PC-3 (cell line): Measurements from ENCODE around the gene OR51M1. TPM values are rescaled to one million over a fixed set of nuclear protein-coding genes. Genes with fewer than 3 reads are reported as not detected.
"Not testable (repeated sequence)": the region's sequence is repeated elsewhere in the genome, so short reads cannot be mapped to it uniquely, and the experiment has no call there.

Experiments used
- ATAC-seq: fragments of 200-7000 bp; cut with Tn5 transposase; 2 replicates; pipeline ENCODE4 v1.9.1; 2020; ENCODE audit warnings: mild to moderate bottlenecking, moderate library complexity
- BruUV-seq: library from RNA; stranded (reverse); fragments of 400-500 nt; replicated peaks from 2 replicates; lab custom pipeline; 2021; lab: Mats Ljungman, UMichigan
- CTCF ChIA-PET: fragments of 300-600 bp; sonication (Branson Sonifier 250); formaldehyde crosslinking; loops from one replicate; lab custom pipeline; 2022; ENCODE audit warnings: antibody characterized with exemption; lab: Charles Lee
- POLR2A ChIA-PET: fragments of 300-600 bp; sonication (Branson Sonifier 250); formaldehyde crosslinking; loops from one replicate; lab custom pipeline; 2022; ENCODE audit warnings: antibody characterized with exemption; ENCODE audit not compliant: unreplicated experiment; lab: Charles Lee
- DNase-seq: peaks from one replicate; pipeline ENCODE4 v3.0.0-alpha.2; 2015
- H2AFZ ChIP-seq: fragments of 300-600 bp; sonication (generic); 2 replicates; pipeline ENCODE4 v1.6.0; 2016; ENCODE audit warnings: antibody characterized with exemption, low read length
- H3F3A ChIP-seq: fragments of 300-600 bp; sonication (generic); one replicate; pipeline ENCODE4 v1.6.0; 2017; ENCODE audit warnings: antibody characterized with exemption, low read length, control low read depth, mild to moderate bottlenecking; ENCODE audit not compliant: unreplicated experiment
- H3K27ac ChIP-seq: fragments of 300-600 bp; sonication (generic); 2 replicates; pipeline ENCODE4 v1.5.1; 2016; ENCODE audit warnings: mild to moderate bottlenecking, low read length
- H3K27me3 ChIP-seq: fragments of 300-600 bp; sonication (generic); 2 replicates; pipeline ENCODE4 v1.6.1; 2016; ENCODE audit warnings: low read length, mixed read lengths
- H3K36me3 ChIP-seq: fragments of 300-600 bp; sonication (generic); 2 replicates; pipeline ENCODE4 v1.6.1; 2016; ENCODE audit warnings: low read depth, mixed run types, low read length, mixed read lengths
- H3K4me1 ChIP-seq: fragments of 300-600 bp; sonication (generic); 2 replicates; pipeline ENCODE4 v1.5.1; 2016; ENCODE audit warnings: low read length; ENCODE audit not compliant: insufficient read depth
- H3K4me2 ChIP-seq: fragments of 300-600 bp; sonication (generic); 2 replicates; pipeline ENCODE4 v1.6.0; 2016; ENCODE audit warnings: low read length
- H3K4me3 ChIP-seq: fragments of 300-600 bp; sonication (generic); 2 replicates; pipeline ENCODE4 v1.5.1; 2016; ENCODE audit warnings: mild to moderate bottlenecking, low read length, mixed read lengths
- H3K79me2 ChIP-seq: fragments of 300-600 bp; sonication (generic); 2 replicates; pipeline ENCODE4 v1.6.1; 2017; ENCODE audit warnings: low read length, mixed read lengths
- H3K9ac ChIP-seq: fragments of 300-600 bp; sonication (generic); 2 replicates; pipeline ENCODE4 v1.6.0; 2016; ENCODE audit warnings: mild to moderate bottlenecking, low read length
- H3K9me2 ChIP-seq: fragments of 300-600 bp; sonication (generic); replicated peaks from 2 replicates; pipeline ENCODE4 v1.6.1; 2016; ENCODE audit warnings: mixed run types, low read length, mixed read lengths
- H3K9me3 ChIP-seq: fragments of 300-600 bp; sonication (generic); 2 replicates; pipeline ENCODE4 v1.6.1; 2016; ENCODE audit warnings: low read length, mixed read lengths
- H4K20me1 ChIP-seq: fragments of 300-600 bp; sonication (generic); 2 replicates; pipeline ENCODE4 v1.6.1; 2016; ENCODE audit warnings: low read length, mixed read lengths
- CTCF ChIP-seq: fragments of 300-600 bp; sonication (generic); conservative IDR thresholded peaks from 2 replicates; pipeline ENCODE4 v1.5.1; 2017; ENCODE audit warnings: antibody characterized with exemption, low read depth, mild to moderate bottlenecking, low read length
- EZH2 ChIP-seq: fragments of 300-600 bp; sonication (generic); IDR thresholded peaks from one replicate; pipeline ENCODE4 v1.6.1; 2017; ENCODE audit warnings: antibody characterized with exemption, mild to moderate bottlenecking, low read length; ENCODE audit not compliant: unreplicated experiment
- EZH2phosphoT487 ChIP-seq: fragments of 300-600 bp; sonication (generic); IDR thresholded peaks from 2 replicates; pipeline ENCODE4 v1.6.1; 2018; ENCODE audit warnings: mild to moderate bottlenecking, antibody characterized with exemption, low read length, borderline replicate concordance
- intact Hi-C: fragments of 100-400 bp; cut with micrococcal nuclease; formaldehyde crosslinking; loops from 2 replicates; pipeline ENCODE4 v1.9.0; 2023
- total RNA-seq: library from RNA; depleted of rRNA; stranded (reverse); fragments of >200 nt; gene quantifications from 2 replicates; pipeline ENCODE4 v1.2.3, GENCODE V29; 2014

Gene OR51M1
- total RNA-seq, 1 experiment from 2014 or later, result not detected

- H3F3A ChIP-seq, result no peaks in the 10 kb centered on the region
- ATAC-seq, result no peak
- BruUV-seq, result no TSS peak
- ChIA-PET POLR2A (no interaction called here), CTCF (no interaction called here)
- H3K4me2 ChIP-seq, result no peak within 1 kb of the TSS
- no peak within 1 kb of the TSS for H2AFZ ChIP-seq
- TF ChIP-seq EZH2phosphoT487 (no peak), EZH2 (no peak), CTCF (no peak)
- no peak for DNase-seq
- H3K27me3 ChIP-seq, result no peaks in the 10 kb centered on the region
- H3K4me3 ChIP-seq, result no peak within 1 kb of the TSS
- H3K9me2 ChIP-seq, result no peaks in the 10 kb centered on the region
- no peak within 1 kb of the TSS for H3K9ac ChIP-seq
- H4K20me1 ChIP-seq, result no peaks in the 10 kb centered on the region
- intact Hi-C loops, result no loop called here
- no peaks in the 10 kb centered on the region for H3K36me3 ChIP-seq
- H3K79me2 ChIP-seq, result no peaks in the 10 kb centered on the region
- H3K9me3 ChIP-seq, result no peaks in the 10 kb centered on the region
- H3K4me1 ChIP-seq, result no peaks in the 10 kb centered on the region
- H3K27ac ChIP-seq, result no peak within 1 kb of the TSS
Observed at GRCh38 chr11:5351208-5351607, 32.4 kb upstream of the OR51M1 start, which contains the start of gene OR51B6. TSS of gene OR51B6 (plus strand) at chr11:5351508. CDS start at chr11:5351508, 0 bp downstream.

- H4K20me1 ChIP-seq, H3K27me3 ChIP-seq, H3K4me1 ChIP-seq, H3K36me3 ChIP-seq, intact Hi-C loops, H3K79me2 ChIP-seq, ATAC-seq, H3F3A ChIP-seq, POLR2A ChIA-PET, DNase-seq, H3K9me2 ChIP-seq, H3K4me2 ChIP-seq, H2AFZ ChIP-seq, BruUV-seq, H3K9me3 ChIP-seq, CTCF ChIA-PET, H3K27ac ChIP-seq, H3K9ac ChIP-seq, H3K4me3 ChIP-seq: not testable (repeated sequence)
Observed at GRCh38 chr11:5356031-5356430, 27.6 kb upstream of the OR51M1 start.

- no peaks in the 10 kb centered on the region for H3K9me2 ChIP-seq
- ChIA-PET CTCF (no interaction called here), POLR2A (no interaction called here)
- no peak overlapping the region for H3K4me2 ChIP-seq
- DNase-seq (no peak), ATAC-seq (no peak)
- H3K9me3 ChIP-seq, result no peaks in the 10 kb centered on the region
- intact Hi-C loops, result no loop called here
- H3F3A ChIP-seq, result no peaks in the 10 kb centered on the region
- no peak overlapping the region for H2AFZ ChIP-seq
- BruUV-seq, result no TSS peak
- no peaks in the 10 kb centered on the region for H3K36me3 ChIP-seq
- H3K4me3 ChIP-seq, result no peak overlapping the region
- no peaks in the 10 kb centered on the region for H3K79me2 ChIP-seq
- TF ChIP-seq CTCF (no peak), EZH2 (no peak), EZH2phosphoT487 (no peak)
- no peak overlapping the region for H3K9ac ChIP-seq
- H3K27me3 ChIP-seq, result no peaks in the 10 kb centered on the region
- no peaks in the 10 kb centered on the region for H4K20me1 ChIP-seq
- H3K4me1 ChIP-seq, result no peaks in the 10 kb centered on the region
- H3K27ac ChIP-seq, result no peak overlapping the region
Observed at GRCh38 chr11:5362017-5362625, 21.5 kb upstream of the OR51M1 start.
